Skin epidermis (tissue), 12 donors: ENCODE measurements around the gene ADGRD1.

ENCODE experiments used
- H3K27ac ChIP-seq, 21 experiments: fragments of 200-600 bp; sonication (generic) in 11 of 21; one replicate each; pipeline ENCODE4 v1.5.0; 2020; ENCODE audit warnings: mild to moderate bottlenecking in 3 of 21, inconsistent platforms in 2 of 21, moderate library complexity in 2 of 21
- H3K4me3 ChIP-seq, 7 experiments: fragments of 200-600 bp; sonication (generic) in 2 of 7; one replicate each; pipeline ENCODE4 v1.5.0; 2020; ENCODE audit warnings: inconsistent platforms in 2 of 7, mild to moderate bottlenecking in 2 of 7, moderate library complexity in 1 of 7

Gene ADGRD1

DNA sequence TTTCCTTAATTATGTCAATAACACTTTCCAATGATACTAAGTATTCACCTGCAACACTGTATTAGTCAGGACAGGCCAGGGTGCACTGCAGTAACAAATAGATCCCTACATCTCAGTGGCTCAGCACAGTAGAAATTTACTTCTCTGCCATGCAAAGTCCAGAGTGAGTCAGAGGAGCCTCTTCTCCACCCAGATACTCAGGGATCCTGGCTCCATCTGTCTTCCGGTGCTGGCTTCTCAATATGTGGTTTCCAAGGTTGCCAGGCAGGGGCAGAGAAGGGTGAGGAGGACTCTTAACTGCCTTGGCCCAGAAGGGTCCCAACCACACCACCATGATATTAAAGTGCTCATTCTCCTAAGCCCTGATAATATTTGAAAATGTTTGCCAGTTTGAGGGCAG is 47.8 kb downstream of the ADGRD1 start:
- Histone ChIP-seq H3K27ac (no peak overlapping the region), H3K4me3 (no peak overlapping the region)

DNA sequence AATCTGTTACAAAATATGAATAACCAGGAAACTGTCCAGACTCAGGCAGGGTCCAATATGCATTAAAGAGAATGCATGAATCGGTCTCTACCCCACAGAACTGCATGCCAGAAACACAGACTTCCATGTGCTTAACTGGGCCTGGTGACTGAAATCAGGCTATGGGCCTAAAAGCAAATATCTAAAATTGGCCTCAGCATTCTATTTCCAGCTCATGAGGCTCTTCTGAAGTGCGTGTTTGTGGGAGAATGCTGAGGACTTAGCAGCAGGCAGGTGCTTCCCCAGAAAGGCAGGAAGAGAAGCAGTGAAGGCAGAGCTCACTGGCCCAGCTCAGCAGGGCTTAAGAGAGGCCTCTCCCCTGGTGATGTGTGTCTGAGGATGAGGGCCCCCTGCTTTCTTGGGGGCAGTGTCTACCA is 48.5 kb downstream of the ADGRD1 start:
- H3K4me3 ChIP-seq = no peak overlapping the region
- H3K27ac ChIP-seq = peak overlapping the region in 1 of 21 experiments; percentile 13

DNA sequence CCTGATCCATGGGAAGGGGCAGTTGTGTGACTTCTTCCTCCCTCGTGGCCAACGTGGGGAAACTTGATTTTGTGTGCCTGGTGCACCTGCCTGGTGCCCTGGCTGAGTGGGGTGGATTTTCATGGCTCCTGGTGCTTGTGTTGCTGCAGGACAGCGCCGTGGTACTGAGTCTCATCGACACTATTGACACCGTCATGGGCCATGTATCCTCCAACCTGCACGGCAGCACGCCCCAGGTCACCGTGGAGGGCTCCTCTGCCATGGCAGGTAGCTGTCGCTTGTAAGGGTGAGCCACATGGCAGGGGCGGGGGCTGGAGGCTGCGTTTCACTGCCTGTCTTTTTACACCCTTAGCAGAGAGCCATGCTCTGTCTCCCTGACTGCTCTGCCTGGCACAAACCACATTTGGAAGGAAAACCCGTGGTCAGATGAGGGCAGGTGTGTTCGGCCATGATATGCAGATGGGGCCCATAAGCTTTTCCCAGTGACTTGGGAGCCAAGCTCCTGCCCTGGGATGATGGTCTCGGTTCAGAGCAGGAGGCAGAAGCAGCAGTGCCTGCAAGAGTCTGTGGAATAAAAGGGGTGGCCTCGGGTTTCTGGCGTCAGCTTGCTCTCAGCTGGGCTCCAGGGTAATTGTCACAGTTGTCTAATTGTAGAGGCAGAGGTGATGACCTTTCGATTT is 49.5 kb downstream of the ADGRD1 start:
- H3K27ac ChIP-seq = no peak overlapping the region
- H3K4me3 ChIP-seq = no peak overlapping the region

DNA sequence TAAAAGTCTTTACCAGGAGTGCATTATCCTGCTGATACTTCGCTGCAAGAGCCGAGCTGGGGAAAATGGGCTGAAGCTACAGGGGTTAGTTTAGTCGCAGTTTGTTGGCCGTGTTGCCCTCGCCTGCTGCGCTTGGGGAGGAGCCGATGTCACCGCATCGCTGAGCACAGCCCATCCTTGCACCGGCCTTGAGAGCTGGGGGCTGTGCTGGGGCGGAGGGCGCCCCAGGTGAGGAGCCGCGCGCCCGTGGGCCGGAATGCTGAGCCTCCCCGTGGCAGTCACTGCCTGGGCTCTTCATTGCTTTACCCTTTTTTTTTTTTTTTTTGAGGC is 50.0 kb downstream of the ADGRD1 start:
- Histone ChIP-seq H3K4me3 (no peak overlapping the region), H3K27ac (no peak overlapping the region)

DNA sequence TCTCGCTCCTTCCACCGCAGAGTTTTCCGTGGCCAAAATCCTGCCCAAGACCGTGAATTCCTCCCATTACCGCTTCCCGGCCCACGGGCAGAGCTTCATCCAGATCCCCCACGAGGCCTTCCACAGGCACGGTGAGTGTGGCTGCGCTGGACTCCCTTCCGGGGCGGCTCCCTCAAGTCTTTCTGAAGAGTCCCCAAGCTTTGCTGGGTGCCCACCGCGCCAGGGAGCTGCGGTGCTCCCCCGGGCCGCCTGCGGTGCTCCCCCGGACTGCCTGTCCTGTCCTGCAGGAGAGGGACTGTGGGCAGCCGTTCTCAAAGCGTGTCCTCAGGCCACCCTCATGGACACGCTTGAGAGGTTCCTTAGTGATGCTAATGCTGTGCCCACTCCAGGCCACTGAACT is 50.5 kb downstream of the ADGRD1 start:
- Histone ChIP-seq H3K27ac (no peak overlapping the region), H3K4me3 (no peak overlapping the region)

DNA sequence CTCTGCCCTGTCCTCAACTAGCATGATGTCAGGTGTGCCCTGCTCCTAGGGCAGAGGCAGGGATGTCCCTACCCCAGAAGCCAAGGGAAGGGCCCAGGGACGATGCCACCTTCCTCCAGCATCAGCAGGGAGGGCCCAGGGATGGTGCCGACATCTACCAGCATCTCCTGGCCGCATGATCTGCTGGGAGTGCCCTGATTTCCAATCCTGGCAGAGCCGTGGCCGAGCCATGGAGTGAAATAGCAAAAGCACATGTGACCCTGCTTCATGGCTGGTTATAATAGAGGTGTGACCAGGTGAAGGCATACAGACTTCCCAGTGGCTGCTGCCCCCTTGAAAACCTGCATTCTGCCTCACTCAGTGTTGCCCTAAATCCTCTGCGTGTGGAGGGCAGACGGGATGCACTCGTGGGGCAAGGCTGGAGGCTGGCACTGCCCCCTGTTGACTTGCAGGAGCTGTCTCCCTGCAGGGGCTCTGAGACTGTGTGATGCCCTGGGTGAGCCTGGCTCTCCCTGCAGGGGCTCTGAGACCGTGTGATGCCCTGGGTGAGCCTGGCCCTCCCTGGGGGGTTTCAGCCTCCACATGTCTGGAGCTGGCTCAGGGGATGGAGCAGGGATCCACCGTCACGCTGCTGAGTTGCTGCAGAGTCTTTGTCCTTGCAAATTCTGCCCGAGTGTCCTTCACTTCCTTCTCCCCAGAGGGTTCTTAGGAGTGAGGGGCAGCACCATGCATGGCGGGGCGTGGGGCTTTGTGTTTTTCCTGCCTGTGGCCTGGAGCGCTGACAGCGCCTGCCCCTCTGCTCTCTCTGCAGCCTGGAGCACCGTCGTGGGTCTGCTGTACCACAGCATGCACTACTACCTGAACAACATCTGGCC is 51.7 kb downstream of the ADGRD1 start:
- H3K27ac ChIP-seq = no peak overlapping the region

DNA sequence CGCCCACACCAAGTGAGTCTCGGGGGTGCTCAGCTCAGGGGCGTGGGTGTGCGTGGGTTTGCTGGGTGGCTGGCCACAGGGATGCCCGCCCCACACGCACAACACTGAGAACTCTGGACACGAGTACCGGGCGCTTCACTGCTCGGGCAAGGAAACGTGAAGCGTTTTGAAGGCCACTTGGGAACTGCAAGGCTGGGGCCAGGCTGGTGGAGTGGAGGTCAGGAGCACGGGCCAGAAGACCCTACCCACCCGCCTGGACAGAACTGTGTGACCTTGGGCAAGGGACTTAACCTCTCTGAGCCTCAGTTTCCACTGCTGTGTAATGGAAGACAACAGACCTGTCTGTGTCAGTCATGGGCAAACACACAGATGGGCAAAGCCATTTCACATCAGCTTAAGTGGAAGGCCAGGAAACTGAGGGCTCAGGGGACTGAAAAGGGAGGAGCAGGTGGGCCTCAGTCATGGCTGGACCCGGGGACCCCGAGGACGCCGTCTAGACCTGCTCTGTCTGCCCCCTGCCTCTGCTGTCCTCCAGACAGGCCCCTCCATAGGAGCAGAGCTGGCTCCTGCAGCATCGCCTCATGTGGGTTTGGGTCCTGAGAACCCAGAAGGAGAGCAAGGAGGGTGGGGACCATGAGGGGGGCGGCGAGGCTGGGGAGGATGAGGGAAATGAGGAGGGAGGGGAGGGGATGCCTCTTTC is 52.5 kb downstream of the ADGRD1 start:
- no peak overlapping the region for H3K4me3 ChIP-seq
- H3K27ac ChIP-seq = peak overlapping the region in 1 of 21 experiments; percentile 69

More for the DNA sequence above, 51.7 kb downstream of the ADGRD1 start:
- no peak overlapping the region for H3K4me3 ChIP-seq

DNA sequence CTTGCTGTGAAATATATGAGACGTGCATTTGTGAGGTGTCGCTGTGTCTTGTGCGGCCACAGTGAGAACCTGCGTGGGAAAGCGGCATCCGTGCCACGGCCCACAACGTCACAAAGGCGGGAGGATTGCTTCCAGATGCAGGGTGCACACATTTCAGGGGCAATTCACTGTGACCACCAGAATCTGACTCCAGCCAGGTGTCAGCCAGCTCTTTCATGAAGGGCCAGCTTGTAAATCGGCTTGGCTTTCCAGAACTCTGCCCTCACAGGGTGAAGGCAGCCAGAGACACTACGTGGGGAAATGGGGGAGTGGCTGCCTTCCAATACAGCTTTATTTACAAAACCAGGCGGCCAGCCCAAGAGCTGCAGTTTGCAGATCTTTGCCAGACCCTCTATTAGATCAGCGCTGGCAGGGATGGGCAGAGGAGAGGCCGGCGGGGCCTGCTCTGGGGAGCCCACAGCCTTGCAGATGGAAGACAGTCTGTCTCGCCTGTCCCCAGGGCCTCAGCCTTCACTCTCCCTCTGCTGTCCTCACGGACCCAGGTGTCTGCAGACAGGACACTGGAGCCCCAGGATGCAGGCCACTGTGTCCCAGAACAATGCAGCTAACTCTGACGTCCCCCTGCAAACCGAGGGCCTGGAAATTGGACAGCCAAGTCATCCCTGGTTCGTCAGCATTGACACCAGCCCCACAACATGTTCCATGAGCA is 53.5 kb downstream of the ADGRD1 start:
- Histone ChIP-seq H3K27ac (peak overlapping the region in 1 of 21 experiments; percentile 69), H3K4me3 (no peak overlapping the region)

DNA sequence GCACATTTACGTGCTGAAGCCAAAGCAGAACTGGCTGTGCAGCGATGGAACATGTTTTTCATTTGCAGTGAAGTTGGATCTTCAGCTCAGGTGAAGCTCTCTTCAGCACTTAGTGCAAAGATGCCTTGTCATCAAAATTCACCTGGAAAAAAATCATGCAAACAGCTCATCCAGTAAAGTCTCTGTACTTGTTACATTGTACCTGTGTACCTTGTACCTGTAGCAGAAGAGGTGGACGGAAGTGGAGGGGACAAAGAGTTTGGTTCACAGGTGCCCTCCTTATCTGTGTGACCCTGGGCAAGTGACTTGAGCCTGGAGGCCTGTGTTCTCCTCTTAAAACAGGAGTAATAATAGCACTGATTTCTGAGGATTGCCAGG is 54.0 kb downstream of the ADGRD1 start:
- Histone ChIP-seq H3K27ac (peak overlapping the region in 1 of 21 experiments; percentile 8), H3K4me3 (no peak overlapping the region)

DNA sequence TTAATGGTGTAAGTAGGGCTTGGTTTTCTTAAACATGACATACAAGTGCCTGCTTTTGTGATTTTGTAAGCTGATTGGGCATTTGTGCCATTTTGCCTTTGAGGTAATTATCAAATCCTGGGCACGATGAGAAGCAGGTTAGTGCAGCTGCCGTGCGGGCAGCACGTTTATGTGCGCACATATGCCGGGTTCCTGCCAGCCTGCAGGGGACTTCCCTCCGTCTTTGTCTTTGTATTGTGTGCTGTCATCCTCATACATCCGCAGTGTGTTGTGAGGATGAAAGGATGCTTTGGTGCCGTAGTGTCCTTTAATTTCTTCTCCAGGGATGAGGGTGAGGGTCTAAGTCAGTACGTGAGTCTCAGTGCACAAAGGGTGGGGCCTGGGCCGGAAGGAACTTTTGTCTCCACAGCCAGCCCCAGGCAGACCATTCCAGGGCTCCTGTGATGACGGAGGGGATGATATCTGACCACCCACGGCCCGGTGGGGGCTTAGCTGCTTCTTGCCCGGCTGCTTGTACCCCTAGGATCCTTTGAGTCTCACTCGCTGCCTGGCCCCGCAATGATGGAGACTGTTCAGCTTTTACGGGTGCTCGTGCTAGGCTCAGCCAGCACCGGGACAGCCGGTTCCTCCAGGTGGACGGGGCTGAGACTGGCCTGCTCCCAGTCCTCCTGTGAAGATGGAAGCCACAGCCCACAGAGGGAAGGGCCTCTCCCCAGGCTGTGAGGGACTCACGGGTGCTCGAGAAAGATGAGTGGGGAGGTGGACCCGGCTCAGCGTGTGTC is 54.6 kb downstream of the ADGRD1 start:
- Histone ChIP-seq H3K27ac (peak overlapping the region in 1 of 21 experiments; percentile 8), H3K4me3 (no peak overlapping the region)

DNA sequence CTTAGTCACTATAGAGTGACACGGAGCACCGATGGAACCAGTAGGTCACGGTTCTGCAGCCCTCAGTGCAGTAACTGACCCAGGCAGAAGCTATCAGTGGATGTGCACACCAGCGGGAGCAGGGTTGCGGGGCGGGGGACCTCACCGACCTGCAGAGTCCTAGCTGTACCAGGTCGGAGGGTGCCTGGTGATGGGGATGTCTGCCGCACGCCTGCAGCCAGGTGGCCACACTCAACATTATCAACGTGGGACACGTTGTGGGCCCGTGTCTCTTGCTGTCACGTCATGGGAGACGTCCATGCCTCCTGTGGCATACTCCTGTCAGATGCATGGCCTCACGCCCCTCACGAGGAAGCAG is 55.2 kb downstream of the ADGRD1 start:
- Histone ChIP-seq H3K4me3 (no peak overlapping the region), H3K27ac (no peak overlapping the region)

DNA sequence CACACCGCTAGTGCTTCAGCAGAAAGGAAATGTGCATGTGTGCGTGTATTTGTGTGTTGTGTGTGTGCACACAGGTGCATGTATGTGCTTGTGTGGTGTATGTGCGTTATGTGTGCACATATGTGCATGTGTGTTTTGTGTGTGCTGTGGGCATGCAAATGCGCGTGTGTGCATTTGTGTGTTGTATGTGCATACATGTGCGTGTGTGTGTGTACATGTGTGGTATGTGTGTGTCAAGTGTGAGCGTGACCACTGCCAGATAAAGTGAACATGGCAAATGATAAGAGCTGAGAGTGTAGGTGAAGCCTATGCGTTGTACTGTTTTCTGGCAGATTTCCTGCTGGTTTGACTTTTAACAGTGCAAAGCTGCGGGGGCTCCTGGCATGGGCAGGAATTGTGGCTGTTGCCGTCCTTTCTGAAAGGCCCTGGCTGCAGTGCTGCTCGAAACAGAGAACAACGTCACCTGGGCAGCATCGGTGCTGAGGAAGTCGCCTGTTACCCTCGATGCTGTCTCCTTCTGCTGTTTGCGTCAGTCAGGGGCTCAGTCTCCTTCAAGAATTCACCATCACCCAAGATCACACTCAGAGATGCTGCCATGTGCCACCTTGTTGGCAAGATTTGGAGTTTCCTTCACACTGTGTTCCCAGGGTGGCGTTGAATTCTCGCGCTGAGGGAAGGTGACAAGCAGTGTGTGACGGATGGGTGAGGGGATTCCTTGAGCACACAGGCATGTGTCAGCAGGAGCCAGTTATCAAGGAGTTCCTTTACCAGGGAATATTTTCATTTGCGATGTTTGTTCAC is 56.1 kb downstream of the ADGRD1 start:
- Histone ChIP-seq H3K27ac (peak overlapping the region in 1 of 21 experiments; percentile 84), H3K4me3 (no peak overlapping the region)

DNA sequence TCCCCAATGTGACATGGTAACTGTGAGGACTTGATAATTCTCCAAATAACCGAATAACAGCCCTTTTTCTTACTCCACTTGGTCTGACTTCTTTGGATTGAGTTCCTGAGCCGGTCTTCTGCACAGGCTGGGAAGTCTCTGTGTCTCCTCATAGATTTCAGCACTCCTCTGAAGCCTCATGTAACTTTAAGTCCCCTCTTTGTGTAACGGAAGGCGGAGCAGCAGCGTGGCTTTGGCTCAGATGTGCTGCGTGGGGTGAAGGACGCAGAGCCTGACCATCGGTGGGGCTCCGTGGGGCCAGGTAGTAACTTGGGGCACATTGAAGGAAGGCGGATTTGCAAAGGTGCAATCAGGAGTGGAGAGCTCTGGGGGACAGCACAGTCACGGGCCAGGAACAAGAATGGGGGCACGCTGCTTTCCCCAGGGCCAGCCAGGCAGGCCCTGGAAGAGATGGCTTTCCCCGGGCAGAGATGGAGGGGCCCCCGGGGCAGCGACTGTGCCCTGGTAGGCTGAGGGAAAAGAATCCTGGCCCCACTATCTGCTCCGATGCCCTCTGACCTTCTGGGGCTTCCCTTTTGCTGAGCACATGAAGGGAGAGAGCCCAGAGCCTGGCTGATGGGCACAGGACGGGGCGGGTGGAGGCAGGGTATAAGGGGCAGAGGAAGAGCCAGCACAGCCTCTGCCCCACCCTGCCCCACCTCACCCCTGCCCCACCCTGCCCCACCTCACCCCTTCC is 56.9 kb downstream of the ADGRD1 start:
- Histone ChIP-seq H3K27ac (peak overlapping the region in 6 of 21 experiments; percentile 26 to 84 (median 50)), H3K4me3 (no peak overlapping the region)

DNA sequence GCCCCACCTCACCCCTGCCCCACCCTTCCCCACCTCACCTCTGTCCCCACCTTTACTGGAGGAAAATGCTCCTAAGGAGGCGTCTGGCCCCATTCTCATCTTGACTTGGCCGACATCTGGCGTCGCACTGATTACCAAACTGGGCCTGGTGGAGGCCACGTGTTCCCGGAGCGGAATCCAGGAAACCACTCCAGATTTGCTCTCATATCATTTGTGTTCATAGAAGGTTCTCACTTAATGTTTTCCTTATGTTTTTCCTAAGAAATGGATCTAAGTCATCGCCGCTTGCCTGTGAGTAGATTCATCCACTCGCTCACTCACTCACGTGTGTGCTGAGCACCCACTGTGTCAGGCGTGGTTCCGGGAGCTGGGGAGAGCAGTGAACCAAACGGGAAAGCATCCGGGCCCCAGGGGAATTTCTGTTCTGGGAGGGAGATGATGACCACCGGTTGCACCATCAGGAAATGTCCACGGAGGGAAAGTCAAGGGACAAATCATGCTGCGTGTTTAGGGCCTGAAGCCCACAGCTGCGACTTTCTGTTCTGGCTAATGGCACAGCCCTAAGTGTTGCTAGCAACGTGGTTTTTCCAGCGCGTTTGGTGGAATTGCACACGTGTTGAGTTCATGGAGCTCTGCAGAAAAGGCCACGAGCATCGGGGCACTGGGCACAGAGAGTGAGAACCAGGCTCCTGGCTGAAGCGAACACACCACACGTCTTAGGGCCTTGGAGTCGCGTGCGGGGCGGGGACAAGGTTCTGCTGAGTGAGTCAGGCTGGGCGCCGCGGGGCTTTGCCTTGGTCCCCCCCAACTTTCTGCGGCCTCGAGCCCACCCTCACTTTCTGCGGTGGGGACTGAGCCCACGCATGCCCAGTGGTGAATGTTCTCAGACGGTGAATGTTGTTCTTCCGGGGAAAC is 57.7 kb downstream of the ADGRD1 start:
- H3K4me3 ChIP-seq = no peak overlapping the region
- peak overlapping the region in 4 of 21 experiments; percentile 36 to 84 (median 69) for H3K27ac ChIP-seq

DNA sequence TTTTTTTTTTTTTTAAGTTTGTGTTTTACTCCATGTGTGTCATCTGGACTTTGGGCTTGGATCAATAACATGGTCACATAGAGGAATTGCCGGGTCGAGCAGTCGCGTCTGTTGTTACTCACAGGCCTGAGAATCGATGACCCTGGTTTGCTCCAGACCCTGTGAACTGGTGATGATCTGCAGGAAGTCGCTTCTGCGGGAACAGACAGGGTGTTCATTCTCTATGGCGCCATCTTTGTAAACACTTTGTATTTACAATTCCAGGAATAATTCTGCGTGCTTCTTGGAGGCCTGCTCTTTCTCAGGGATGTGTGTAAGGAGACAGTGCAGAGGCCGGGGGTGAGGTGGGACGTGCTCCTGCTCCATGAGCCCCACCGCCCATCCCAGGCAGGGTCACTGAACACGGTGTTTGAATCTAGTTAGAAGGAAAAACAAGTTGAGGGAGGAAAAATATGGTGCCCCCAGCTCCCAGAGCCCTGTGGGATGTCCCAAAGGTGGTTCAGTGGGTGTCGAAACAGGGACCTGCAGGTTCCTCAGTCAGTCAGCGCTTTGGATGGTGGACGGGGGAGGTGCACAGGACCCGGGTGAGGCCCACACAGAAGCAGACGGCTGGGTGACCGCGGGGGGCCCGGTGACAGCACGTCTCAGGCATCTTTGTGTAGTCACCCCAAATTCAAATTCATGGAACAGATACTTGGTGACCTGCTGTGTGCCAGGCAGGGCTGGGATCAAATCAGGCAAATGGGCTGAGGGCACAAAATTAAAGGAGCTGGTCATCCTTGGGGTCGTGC is 58.8 kb downstream of the ADGRD1 start:
- Histone ChIP-seq H3K27ac (no peak overlapping the region), H3K4me3 (no peak overlapping the region)

DNA sequence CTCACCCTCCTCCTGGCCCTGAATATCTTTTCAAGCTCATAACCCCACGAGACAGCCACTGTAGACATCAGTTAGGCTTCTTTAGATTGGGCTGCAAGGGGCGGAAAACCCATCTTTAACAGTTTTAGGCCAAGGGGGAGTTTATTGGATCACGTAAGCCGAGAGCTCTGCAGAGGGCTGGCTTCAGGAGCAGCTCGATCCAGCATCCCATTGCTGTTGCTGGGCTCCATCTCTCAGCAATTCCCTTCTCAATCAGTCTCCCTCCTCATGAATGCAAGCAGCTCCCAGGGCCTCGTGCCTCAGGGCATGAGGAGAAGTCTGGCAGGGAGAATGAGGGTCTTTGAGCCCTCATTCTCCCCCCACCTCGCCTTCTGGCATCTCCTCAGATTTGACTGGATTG is 59.4 kb downstream of the ADGRD1 start:
- Histone ChIP-seq H3K27ac (no peak overlapping the region), H3K4me3 (no peak overlapping the region)
